Activated CD8-positive, alpha-beta T cell treated with anti-CD3 and anti-CD28 coated beads for 36 hours (primary cell): Measurements from ENCODE around the gene JMJD8. TPM values are rescaled to one million over a fixed set of nuclear protein-coding genes. Genes with fewer than 3 reads are reported as not detected.
"Not testable (repeated sequence)": the region's sequence is repeated elsewhere in the genome, so short reads cannot be mapped to it uniquely, and the experiment has no call there.

ENCODE experiments used
- ATAC-seq: fragments of 200-7000 bp; cut with Tn5 transposase; one replicate; pipeline ENCODE4 v1.10.0; 2021; ENCODE audit warnings: mild to moderate bottlenecking, moderate library complexity
- CTCF ChIA-PET: fragments of 350-600 bp; sonication (Branson Sonifier 250); formaldehyde crosslinking; loops from one replicate; lab custom pipeline; 2021; ENCODE audit warnings: antibody characterized with exemption; lab: Charles Lee
- POLR2A ChIA-PET: fragments of 350-600 bp; sonication (Branson Sonifier 250); formaldehyde crosslinking; loops from one replicate; lab custom pipeline; 2021; ENCODE audit warnings: antibody characterized with exemption; lab: Charles Lee
- DNase-seq: peaks from one replicate; pipeline ENCODE4 v3.0.0-alpha.2; 2020
- H3K27ac Mint-ChIP-seq: one replicate; pipeline ENCODE4 v1.8.0; 2021; ENCODE audit warnings: mild to moderate bottlenecking, mixed read lengths
- H3K27me3 Mint-ChIP-seq: one replicate; pipeline ENCODE4 v1.8.0; 2021; ENCODE audit warnings: mixed read lengths
- H3K36me3 Mint-ChIP-seq: one replicate; pipeline ENCODE4 v1.8.0; 2021; ENCODE audit warnings: low read depth, mixed read lengths
- H3K4me1 Mint-ChIP-seq: one replicate; pipeline ENCODE4 v1.8.0; 2021; ENCODE audit warnings: low read depth, mixed read lengths
- H3K4me3 Mint-ChIP-seq: one replicate; pipeline ENCODE4 v1.8.0; 2021; ENCODE audit warnings: mild to moderate bottlenecking, moderate library complexity, mixed read lengths
- H3K9me3 Mint-ChIP-seq: one replicate; pipeline ENCODE4 v1.8.0; 2021; ENCODE audit warnings: mixed read lengths
- CTCF ChIP-seq: fragments of 200-600 bp; IDR thresholded peaks from one replicate; pipeline ENCODE4 v1.8.0; 2022; ENCODE audit warnings: antibody characterized with exemption, mild to moderate bottlenecking
- intact Hi-C: fragments of 100-400 bp; cut with micrococcal nuclease; formaldehyde crosslinking; loops from one replicate; pipeline ENCODE4 v1.10.0; 2022
- total RNA-seq, 2 experiments: library from RNA; stranded (reverse); gene quantifications; one replicate each; pipeline ENCODE4 v1.2.3, GENCODE V29; 2021

JMJD8 gene
- total RNA-seq, 2 experiments from 2014 or later = 26.2 to 28.7 TPM

GRCh38 chr16:693766-694165 lies 9.6 kb upstream of the JMJD8 start:
- CTCF ChIA-PET = no interaction called here
- DNase-seq (no peak), ATAC-seq (no peak)
- Mint-ChIP-seq H3K4me3 (peak overlapping the region; percentile 24), H3K4me1 (peaks cover 28% of the 10 kb centered on the region), H3K27me3 (peaks cover 4% of the 10 kb centered on the region), H3K27ac (no peak overlapping the region), H3K36me3 (no peaks in the 10 kb centered on the region), H3K9me3 (no peaks in the 10 kb centered on the region)
- intact Hi-C loops = no loop called here
- POLR2A ChIA-PET = interaction anchor here (0.8 to 1.5 kb wide), 3 partner anchors 9 to 32 kb away, joined by 3 to 5 read pairs (median 4); partner anchors contain the start of genes CCDC78 and JMJD8
- TF ChIP-seq CTCF = no peak

GRCh38 chr16:693364-693763 lies 9.2 kb upstream of the JMJD8 start:
- ATAC-seq (no peak), DNase-seq (no peak)
- Mint-ChIP-seq H3K27me3 (peaks cover 4% of the 10 kb centered on the region), H3K36me3 (no peaks in the 10 kb centered on the region), H3K4me3 (peak overlapping the region; percentile 24), H3K9me3 (no peaks in the 10 kb centered on the region), H3K27ac (no peak overlapping the region), H3K4me1 (peaks cover 31% of the 10 kb centered on the region)
- intact Hi-C loops = no loop called here
- TF ChIP-seq CTCF = no peak
- POLR2A ChIA-PET = interaction anchor here (0.8 to 1.5 kb wide), 3 partner anchors 9 to 33 kb away, joined by 3 to 5 read pairs (median 4); partner anchors contain the start of genes CCDC78 and JMJD8
- CTCF ChIA-PET = interaction anchor here (1.0 kb wide), 1 partner anchor 19 kb away, joined by 3 read pairs; no protein-coding TSS in a partner anchor

GRCh38 chr16:692356-693108 lies 8.4 kb upstream of the JMJD8 start:
- TF ChIP-seq CTCF = no peak
- Mint-ChIP-seq H3K4me1 (peaks cover 31% of the 10 kb centered on the region), H3K4me3 (no peak overlapping the region), H3K27me3 (peaks cover 4% of the 10 kb centered on the region), H3K27ac (no peak overlapping the region), H3K9me3 (no peaks in the 10 kb centered on the region), H3K36me3 (no peaks in the 10 kb centered on the region)
- CTCF ChIA-PET = interaction anchor here (1.0 kb wide), 1 partner anchor 20 kb away, joined by 3 read pairs; no protein-coding TSS in a partner anchor
- DNase-seq = no peak
- no peak for ATAC-seq
- POLR2A ChIA-PET = interaction anchor here (0.8 to 1.5 kb wide), 4 partner anchors 8 to 33 kb away, joined by 3 to 5 read pairs (median 4); partner anchors contain the start of genes CCDC78 and JMJD8
- intact Hi-C loops = no loop called here

- H3K27ac Mint-ChIP-seq = peak overlapping the region; percentile 81
- POLR2A ChIA-PET, intact Hi-C loops: not testable (repeated sequence)
Observed at GRCh38 chr16:691242-691641, 7.1 kb upstream of the JMJD8 start.

GRCh38 chr16:689175-689897 lies 5.2 kb upstream of the JMJD8 start:
- DNase-seq = no peak
- H3K4me3 Mint-ChIP-seq = peak overlapping the region; percentile 86
- TF ChIP-seq CTCF = no peak
- no peaks in the 10 kb centered on the region for H3K9me3 Mint-ChIP-seq
- no peak for ATAC-seq
- H3K27ac Mint-ChIP-seq = peak overlapping the region; percentile 81
- ChIA-PET POLR2A (interaction anchor here (0.9 to 3.3 kb wide), 9 partner anchors 8 to 98 kb away, joined by 3 to 16 read pairs (median 5); partner anchors contain the start of genes RHBDL1 and STUB1), CTCF (interaction anchor here (1.0 to 1.2 kb wide), 4 partner anchors 21 to 96 kb away, joined by 3 read pairs; partner anchors contain the start of gene RHOT2)
- peaks cover 35% of the 10 kb centered on the region for H3K4me1 Mint-ChIP-seq
- H3K36me3 Mint-ChIP-seq = peaks cover 6% of the 10 kb centered on the region
- H3K27me3 Mint-ChIP-seq = no peaks in the 10 kb centered on the region
- intact Hi-C loops = no loop called here

More at GRCh38 chr16:691242-691641, 7.1 kb upstream of the JMJD8 start:
- peak overlapping the region; percentile 86 for H3K4me3 Mint-ChIP-seq
- H3K36me3 Mint-ChIP-seq, H3K9me3 Mint-ChIP-seq, DNase-seq, ATAC-seq, CTCF ChIA-PET, H3K27me3 Mint-ChIP-seq: not testable (repeated sequence)
- peaks cover 30% of the 10 kb centered on the region for H3K4me1 Mint-ChIP-seq
